COLO668 (cell line): ENCODE results near the gene TEX48.

Experiments
- DNase-seq: peaks from one replicate; lab custom pipeline; 2025; ENCODE audit not compliant: unreplicated experiment; lab: John Stamatoyannopoulos, UW

Gene TEX48

DNA sequence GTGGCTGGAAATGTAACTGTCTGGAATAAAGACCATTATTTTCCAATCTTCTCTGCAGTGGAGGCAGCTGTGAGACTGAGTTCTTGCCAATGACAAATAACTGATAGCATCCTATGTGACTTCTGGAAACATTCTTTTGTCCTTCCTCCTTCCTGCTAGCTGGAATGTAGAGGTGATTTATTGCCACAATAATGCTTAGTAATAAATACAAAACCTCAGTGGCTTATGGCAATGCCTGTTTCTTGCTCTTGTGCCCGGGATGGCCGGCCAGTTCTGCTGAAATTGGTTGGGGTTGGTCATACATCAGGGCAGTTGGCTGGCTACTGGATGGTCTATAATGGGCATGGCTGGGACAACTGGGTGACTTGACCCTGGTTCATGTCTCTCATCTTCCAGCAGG, 12.2 kb upstream of the TEX48 start:
- no peak for DNase-seq

DNA sequence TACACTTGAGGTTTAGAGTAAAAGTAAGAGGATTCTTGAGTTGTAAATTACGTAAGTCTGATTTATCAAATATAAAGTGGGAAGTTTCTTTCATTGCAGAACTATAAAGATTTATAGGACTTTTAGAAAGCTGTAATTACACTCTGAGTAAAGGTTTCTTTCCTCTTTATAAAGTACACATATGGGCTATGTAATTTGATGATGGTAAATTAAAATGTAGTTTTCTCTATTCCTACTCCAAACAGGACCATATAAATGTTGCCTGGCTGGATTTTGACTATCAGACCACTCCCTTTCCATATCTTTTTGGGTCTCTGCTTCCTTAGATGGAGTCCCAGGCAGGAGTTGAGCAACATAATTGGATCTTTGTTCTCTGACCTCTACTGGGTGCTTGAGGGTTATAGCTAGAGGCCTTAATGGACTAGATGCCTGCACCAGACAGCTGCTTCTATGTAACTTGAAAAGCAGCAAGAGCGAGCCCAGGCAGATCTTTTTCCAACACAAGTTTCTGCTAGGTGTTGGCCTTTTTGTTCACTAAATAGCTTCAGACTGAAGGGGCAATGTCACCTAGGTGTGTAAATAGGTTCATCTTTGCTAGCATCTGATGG, 11.4 kb upstream of the TEX48 start:
- DNase-seq, result no peak

DNA sequence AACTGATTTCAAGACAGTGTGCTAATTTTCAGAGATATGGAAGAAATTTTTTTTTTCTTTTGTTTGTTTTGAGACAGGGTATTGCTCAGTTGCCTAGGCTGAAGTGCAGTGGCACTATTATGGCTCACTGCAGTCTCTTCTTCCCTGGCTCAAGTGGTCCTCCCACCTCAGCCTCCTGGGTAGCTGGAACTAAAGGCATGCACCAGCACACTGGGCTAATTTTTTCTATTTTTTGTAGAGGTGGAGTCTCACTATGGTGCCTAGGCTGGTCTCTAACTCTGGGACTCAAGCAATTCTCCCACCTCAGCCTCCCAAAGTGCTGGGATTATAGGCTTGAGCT, 9.9 kb upstream of the TEX48 start:
- no peak for DNase-seq

DNA sequence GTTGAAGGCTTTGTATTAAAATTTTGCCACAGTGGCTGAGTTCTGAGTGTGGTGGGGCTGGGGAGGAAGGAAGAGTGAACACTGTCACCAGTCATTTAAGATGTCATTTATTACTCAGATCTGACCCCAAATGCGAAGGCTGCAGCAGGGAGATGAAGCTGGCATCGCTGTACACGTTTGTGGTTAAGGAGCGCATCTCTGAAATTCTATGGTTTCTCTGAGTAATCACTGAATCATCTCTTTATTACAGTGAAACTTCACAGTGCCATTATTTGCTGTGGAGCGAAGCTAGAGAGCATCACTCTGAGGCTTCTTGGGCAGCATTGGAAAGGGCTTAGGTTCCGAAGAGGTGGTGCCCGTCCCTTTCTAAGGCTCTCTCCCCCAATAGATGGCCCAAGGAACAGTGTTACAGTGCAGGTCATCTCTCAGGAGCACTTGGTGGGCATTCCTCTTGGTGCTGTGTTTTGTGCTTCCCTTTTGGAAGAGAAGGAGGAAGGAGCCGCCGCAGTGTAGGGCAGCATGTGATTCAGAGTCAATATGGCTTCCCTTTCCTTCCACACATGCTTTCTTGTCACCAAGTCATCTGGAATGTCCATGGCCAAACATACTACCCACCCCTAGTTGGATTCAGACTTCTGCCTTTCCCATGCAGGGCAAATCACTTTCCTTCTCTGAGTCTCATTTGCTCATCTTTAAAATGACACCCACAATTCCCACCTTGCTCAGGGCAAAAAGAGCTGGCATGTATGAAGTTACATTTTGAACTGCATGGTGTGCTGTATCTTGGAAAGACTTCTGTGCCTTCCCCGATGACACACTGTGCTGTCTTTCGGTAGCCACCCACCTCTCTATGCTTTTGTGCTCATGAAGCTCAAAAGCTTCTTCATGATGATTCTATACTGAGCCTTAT, 9.3 kb upstream of the TEX48 start:
- no peak for DNase-seq

DNA sequence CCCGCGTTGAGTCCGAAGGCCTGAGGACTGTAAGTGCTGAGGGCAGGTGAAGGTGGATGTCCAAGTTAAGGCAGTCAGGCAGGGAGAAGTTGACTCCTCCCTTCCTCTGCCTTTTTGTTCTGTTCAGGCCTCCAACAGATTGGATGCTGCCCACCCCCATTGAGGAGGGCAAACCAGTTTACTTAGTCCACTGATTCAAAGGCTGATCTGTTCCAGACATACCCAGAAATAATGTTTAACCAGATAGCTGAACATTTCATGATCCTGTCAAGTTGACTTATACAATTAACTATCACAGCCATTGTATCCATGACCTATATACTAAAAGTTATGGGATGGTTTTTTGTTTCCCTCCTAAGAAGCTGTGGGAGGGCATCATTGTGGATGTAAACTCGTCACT, 8.3 kb upstream of the TEX48 start:
- no peak for DNase-seq

DNA sequence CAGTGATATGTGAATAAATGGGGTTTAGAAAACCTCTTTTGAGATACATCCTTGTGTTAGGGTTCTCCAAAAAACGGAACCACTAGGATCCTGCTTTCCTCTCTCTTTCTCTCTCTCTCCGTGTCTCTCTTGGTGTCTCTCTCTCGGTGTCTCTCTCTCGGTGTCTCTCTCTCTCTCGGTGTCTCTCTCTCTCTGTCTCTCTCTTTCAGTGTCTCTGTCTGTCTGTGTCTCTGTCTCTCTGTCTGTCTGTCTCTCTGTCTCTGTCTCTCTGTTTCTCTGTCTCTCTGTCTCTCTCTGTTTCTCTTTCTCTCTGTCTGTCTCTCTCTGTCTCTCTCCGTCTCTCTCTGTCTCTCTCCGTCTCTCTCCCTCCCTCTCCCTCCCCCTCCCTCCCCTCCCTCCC, 7.8 kb upstream of the TEX48 start:
- DNase-seq, result no peak

DNA sequence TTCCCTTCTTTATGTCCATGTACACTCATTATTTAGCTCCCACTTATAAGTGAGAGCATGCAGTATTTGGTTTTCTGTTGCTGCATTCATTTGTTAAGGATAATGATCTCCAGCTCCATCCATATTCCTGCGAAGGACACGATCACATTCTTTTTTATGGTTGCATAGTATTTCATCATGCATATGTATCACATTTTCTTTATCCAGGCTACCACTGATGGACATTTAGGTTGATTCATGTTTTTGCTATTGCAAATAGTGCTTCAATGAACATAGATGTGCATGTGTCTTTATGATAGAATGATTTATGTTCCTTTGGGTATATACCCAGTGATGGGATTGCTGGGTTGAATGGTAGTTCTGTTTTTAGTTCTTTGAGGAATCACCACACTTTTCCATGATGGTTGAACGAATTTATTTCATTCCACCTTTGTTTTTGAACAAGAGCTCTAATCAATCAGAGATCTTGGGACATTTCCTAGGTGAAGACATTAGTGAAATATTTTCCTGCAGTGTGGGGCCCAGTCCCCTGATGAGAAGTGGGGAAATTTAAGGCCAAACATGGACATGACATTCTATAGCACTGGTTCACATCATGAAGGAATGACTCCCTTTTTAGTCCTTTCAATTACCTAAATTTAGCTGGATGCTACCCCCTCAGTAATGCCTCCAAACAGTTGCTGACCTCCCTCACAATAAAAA, 7.1 kb upstream of the TEX48 start:
- no peak for DNase-seq

DNA sequence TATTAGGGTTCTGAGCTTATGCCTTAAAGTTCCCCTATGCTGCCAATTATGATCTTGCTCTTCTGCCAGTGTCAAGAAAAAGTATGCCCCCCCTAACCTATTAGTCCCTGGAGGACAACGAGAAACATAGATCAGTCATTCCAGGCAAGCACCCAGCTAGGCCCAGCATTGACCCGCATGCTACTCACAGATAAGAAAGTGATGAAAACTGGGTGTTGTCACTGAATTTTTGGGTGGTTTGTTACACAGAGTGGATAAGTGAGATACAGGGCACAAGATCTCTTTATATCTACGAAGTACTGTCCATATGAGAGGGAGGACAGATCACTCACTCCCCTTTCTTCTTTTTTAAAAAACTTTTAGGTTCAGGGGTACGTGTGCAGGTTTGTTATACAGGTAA, 6.4 kb upstream of the TEX48 start:
- no peak for DNase-seq

DNA sequence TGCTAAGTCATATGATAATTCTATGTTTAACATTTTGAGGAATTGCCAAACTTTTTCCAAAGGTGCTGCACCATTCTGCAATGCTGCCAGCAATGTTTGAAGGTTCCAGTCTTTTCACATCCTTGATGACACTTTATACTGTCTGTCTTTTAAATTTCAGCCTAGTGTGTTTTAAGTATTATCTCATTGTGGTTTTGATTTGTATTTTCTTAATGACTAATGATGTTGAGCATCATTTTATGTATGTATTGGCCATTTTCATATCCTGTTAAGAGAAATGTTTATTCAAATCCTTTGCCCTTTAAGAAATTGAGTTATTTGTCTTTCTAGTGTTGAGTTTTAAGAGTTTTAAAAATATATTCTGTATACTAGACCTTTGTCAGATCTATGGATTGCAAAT, 5.0 kb upstream of the TEX48 start:
- no peak for DNase-seq

DNA sequence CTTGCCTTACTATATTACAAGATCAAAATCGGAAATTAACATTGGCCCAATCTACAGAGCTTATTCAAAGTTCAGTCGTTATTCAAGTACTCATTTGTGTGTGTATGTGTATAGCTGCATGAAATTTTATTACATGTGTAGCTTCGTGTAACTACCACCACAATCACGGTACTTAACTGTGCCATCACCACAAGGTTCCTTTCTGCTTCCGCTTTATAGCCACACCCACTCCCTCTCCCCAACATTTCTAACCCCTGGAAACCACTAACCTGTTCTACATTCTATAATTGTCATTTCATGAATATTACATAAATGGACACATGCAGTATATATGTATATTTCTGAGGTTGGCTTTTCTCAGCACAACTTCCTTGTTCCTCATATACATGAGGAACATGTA, 4.0 kb upstream of the TEX48 start:
- DNase-seq, result no peak

DNA sequence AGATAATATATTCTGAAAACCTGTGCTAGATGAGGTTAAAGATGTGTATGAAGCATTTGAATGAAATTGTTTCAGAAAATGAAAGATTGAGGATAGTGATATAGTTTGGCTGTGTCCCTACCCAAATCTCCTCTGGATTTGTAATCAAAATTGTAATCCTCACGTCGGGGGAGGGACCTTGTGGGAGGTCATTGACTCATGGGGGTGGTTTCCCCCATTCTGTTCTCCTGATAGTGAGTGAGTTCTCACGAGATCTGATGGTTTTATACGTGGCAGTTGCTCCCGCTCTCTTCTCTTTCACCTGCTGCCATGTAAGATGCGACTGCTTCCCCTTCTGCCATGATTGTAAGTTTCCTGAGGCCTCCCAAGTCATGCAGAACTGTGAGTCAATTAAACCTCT, 2.0 kb upstream of the TEX48 start:
- DNase-seq, result no peak

DNA sequence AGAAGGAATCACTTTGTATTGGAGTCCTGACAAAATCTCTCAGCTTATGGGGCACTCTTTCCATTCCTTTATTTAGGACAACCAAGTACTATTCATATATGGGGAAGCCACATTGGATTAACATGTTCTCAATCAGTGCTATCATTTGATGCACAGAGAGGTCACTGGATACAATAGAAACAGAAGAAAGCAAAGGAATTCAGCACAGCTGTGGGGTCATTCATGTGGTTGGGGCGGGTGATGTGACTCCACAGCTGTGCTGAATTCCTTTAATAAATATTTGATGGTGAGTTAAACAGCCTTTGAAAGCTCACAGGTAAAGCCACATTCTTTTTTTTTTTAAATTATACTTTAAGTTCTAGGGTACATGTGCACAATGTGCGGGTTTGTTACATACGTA, 854 bp upstream of the TEX48 start:
- DNase-seq, result no peak

DNA sequence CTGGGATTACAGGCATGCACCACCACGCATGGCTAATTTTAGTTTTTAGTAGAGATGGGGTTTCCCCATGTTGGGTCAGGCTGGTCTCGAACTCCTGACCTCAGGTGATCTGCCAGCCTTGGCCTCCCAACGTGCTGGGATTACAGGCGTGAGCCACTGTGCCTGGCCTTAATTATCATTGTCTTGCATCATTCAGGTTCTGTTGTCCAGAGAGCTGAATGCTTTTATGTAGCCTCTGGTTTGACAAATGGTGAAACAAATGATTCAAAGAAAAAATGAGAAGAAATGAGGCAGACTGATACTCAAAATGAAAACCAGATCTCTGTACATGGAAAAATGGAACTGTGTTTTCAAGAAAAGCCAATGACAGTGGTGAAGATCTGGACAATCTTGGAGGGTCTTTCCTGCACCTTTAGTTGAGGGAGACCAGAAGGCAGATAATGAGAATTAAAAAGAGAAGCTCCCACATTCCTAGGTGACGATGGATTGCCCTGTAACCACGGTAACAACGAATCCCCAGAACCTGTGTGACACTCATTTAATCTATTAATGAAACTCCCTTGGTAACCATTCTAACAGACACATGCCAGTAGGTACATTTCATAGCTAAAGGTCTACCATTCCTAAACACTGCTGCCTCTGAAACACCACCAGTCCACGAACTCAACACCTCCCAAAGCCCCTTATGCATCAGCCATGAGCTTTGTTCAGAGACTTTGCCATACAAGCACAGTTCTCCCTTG, 1.6 kb downstream of the TEX48 start:
- DNase-seq, result no peak

DNA sequence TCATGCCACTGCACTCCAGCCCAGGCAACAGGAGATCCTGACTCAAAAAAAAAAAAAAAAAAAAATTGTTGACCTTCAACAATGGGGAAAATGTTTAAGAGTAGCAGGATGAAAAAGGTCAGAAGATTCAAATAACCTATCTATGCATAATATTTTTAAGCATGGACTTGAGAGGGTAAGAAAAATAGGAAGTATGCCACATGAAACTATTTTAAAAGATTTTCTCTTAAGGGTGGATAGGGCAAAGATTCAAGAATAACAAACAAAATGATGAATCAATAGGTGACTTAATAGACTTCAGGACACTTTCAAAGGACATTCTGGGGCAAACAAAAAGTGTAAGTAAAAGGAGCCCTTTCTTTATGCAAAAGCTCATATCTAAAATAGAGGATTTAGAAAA, 3.2 kb downstream of the TEX48 start:
- no peak for DNase-seq

DNA sequence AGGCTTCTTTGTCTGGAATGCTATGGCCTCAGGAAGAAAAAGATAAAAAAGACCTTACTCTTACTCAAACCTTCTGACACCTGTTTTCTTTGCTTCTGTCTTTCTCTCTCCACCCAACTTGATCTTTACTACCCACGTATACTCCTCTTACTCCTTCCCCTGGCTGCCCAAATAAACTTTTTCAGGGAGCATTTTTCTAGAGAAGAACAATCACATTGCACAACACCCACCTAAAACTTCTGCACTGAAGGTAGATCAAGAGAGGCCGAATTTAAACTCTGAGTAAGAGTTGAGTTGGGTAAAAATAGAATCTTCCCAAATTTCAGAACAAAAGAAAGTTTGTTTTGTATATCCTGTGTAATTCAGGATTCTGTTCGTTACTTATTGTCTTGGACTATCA, 3.9 kb downstream of the TEX48 start:
- no peak for DNase-seq

DNA sequence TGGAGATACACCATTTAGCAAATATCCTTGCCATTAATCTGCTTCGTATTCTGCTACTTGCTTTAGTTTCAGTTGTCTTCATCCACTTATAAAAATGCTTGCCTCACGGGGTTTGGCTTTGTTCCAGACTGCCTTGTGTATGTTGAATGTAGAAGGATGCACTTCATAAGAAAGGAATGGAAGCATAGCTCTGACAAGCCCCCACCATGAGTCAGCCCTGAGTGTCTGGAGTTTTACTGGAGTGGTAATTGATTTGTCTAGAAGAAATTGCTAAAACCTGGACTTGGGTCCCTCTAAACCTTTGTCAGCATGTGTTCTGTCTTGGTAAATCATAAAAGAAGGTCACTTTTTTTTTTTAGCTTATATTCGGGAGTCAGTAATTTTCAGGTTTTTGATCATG, 4.6 kb downstream of the TEX48 start:
- peak; percentile 36 for DNase-seq

DNA sequence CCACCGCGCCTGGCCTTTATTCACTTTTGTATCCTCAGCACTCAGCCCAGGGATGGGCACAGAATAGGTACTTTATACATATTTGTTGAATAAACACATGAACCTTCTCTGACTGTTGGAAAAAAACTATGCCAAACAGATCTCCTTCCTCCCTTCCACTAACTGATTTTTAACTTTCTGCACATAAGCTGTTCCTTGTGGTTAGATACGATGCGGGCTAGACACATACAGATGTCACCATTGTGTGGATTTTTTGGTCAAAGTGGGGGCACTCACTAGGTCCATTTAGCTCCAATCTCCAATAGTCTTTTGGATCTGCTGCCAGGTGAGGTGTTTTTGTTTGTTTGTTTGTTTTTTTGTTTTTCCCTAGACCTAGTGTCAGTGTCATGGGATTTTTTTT, 5.1 kb downstream of the TEX48 start:
- no peak for DNase-seq

DNA sequence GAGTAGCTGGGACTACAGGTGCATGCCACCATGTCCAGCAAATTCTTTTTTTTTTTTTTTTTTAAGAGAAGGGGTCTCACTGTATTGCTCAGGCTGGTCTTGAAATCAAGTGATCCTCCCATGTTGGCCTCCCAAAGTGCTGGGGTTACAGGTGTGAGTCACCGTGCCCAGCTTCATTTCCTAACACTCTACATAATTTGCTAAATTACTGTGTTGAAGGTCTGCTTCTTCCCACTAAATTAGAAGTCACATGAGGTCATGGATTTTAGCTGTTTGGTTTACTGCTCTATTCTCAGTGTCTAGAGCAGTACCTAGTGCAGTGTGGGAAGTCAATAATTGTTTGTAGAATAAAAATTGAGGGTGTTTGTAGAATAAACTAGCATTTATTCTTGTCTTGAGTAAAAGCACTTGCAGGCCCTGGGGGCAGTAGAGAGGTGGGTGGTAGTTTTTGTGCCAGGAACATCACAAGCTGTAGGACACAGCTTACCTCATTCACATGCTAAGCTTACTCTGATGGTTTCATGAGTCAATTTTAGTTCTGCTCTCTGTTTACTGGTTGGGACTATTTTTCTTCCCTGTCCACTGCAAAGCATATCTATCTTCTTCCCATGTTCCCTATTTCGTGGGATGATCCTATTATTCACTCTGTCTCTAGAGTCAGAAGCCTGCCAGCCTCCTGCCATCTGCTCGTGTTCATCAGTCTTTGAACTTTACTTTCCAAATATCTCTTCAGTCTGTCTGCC, 7.0 kb downstream of the TEX48 start:
- no peak for DNase-seq

DNA sequence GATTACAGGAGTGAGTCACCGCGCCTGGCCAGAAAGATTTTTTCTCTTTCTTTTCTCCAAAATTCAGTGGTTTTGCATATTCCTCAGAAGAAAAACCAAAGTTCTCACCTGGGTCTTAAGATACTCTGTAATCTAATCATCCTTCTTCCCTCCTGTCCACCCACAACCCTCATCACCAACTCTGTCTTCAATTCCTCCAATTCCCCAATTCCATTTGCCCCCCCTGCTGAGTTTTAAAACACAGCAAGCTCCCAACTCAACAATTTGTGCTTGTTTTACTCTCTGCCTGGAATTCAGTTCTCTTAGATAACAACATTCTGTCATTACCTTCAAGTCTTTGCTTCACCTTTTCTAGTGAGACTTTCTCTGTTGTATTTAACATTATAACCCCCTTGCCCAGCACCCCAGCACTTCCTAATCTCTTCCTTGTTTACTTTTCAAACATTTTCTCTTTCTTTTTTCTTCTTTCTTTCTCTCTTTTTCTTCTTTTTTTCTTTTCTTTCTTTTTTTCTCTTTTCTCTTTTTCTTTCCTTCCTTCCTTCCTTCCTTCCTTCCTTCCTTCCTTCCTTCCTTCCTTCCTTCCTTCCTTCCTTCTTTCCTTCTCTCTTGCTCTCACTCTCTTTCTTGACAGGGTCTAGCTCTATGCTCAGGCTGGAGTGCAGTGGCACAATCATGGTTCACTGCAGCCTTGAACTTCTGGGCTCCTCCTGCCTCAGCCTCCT, 7.8 kb downstream of the TEX48 start:
- DNase-seq, result no peak

DNA sequence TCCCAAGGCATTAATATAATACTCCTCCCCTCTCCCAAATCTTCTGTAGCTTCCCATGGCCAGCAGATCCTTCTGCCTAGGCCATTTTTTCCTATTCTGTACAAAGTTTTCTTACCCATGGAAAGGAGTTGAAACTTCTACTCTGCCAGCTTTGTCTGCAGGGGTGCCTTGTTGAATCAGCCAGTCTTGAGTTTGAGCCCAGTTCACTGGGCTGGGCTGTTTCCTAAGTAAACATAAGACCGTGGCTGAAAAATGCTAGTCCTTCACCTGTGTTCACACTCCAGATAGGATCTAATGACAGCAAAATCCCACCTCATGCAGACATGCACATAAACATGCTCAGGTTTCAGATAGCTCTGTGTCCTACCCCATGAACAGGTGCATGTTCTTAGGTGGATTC, 10.4 kb downstream of the TEX48 start:
- no peak for DNase-seq
